Right lobe of liver (tissue), 4 donors: ENCODE measurements around the gene MXRA7.

Experiments
- POLR2A ChIP-seq: fragments of 450-650 bp; IDR thresholded peaks from one replicate; pipeline ENCODE4 v1.6.1; 2017; ENCODE audit warnings: antibody characterized with exemption, mild to moderate bottlenecking
- TF ChIP-seq, protein P1 (sequence below), 4 donors: fragments of 200-600 bp in 3 of 4; fragments of 450-650 bp in 1 of 4; IDR thresholded peaks; one replicate each; pipeline versions ENCODE4 v1.5.1 to v1.8.0; 2016 to 2022; ENCODE audit warnings: antibody characterized with exemption in 4 of 4, mild to moderate bottlenecking in 2 of 4
- donor health status: DM: no; HTN: no; CAD: no.
- donor health status: DM: no; HTN: no; CAD: no.
- donor health status: DM: no; HTN: yes; CAD: no.

DNA sequence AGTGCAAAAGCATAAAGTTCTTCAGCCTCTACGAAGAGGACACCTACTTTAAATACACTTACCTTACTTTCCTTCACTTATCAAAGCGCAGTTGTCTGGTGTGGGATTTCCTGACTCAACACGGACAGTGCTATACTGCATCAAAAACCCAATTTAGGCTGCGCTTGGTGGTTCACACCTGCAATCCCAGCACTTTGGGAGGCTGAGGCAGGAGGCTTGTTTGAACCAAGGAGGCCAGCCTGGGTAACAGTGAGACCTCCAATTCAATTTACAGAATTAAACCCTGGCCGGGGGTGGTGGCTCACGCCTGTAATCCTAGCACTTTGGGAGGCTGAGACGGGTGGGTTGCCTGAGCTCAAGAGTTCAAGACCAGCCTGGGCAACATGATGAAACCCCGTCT lies 11.5 kb upstream of the MXRA7 start:
- TF ChIP-seq, protein P1, sequence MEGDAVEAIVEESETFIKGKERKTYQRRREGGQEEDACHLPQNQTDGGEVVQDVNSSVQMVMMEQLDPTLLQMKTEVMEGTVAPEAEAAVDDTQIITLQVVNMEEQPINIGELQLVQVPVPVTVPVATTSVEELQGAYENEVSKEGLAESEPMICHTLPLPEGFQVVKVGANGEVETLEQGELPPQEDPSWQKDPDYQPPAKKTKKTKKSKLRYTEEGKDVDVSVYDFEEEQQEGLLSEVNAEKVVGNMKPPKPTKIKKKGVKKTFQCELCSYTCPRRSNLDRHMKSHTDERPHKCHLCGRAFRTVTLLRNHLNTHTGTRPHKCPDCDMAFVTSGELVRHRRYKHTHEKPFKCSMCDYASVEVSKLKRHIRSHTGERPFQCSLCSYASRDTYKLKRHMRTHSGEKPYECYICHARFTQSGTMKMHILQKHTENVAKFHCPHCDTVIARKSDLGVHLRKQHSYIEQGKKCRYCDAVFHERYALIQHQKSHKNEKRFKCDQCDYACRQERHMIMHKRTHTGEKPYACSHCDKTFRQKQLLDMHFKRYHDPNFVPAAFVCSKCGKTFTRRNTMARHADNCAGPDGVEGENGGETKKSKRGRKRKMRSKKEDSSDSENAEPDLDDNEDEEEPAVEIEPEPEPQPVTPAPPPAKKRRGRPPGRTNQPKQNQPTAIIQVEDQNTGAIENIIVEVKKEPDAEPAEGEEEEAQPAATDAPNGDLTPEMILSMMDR (IDR thresholded peaks at IDR 0.05): no peak
- no peak for TF ChIP-seq POLR2A
